Activated CD4-positive, alpha-beta memory T cell treated with anti-CD3 and anti-CD28 coated beads, Interleukin-2, amount 10 ng/mL, durations not matched to agents 7 days and 5 days (primary cell): Measurements from ENCODE around the gene EHD4. TPM values are rescaled to one million over a fixed set of nuclear protein-coding genes. Genes with fewer than 3 reads are reported as not detected.

Source experiments
- CTCF ChIA-PET: fragments of 350-600 bp; sonication (Branson Sonifier 250); formaldehyde crosslinking; loops from one replicate; lab custom pipeline; 2021; ENCODE audit warnings: antibody characterized with exemption, inconsistent platforms; lab: Charles Lee
- POLR2A ChIA-PET: fragments of 350-600 bp; sonication (Branson Sonifier 250); formaldehyde crosslinking; loops from one replicate; lab custom pipeline; 2021; ENCODE audit warnings: antibody characterized with exemption; lab: Charles Lee
- DNase-seq: peaks from one replicate; pipeline ENCODE4 v3.0.0-alpha.2; 2020
- H3K27ac Mint-ChIP-seq: one replicate; pipeline ENCODE4 v1.8.0; 2021; ENCODE audit warnings: mild to moderate bottlenecking, mixed read lengths
- H3K27me3 Mint-ChIP-seq: one replicate; pipeline ENCODE4 v1.8.0; 2021; ENCODE audit warnings: mixed read lengths
- H3K36me3 Mint-ChIP-seq: one replicate; pipeline ENCODE4 v1.8.0; 2021; ENCODE audit warnings: low read depth, mixed read lengths
- H3K4me1 Mint-ChIP-seq: one replicate; pipeline ENCODE4 v1.8.0; 2021; ENCODE audit warnings: mixed read lengths
- H3K4me3 Mint-ChIP-seq: one replicate; pipeline ENCODE4 v1.8.0; 2021; ENCODE audit warnings: mild to moderate bottlenecking, mixed read lengths
- H3K9me3 Mint-ChIP-seq: one replicate; pipeline ENCODE4 v1.8.0; 2021; ENCODE audit warnings: mixed read lengths
- total RNA-seq, 2 experiments: library from RNA; stranded (reverse); gene quantifications; one replicate each; pipeline ENCODE4 v1.2.3, GENCODE V29; 2021

Gene EHD4
- total RNA-seq, 2 experiments from 2014 or later, result 25.0 to 25.3 TPM

GRCh38 chr15:41915255-41915994 lies 56.9 kb downstream of the EHD4 start:
- ChIA-PET CTCF (interaction anchor here (0.9 to 2.1 kb wide), 4 partner anchors 11 to 142 kb away, joined by 3 to 12 read pairs (median 7); partner anchors contain the start of gene MAPKBP1), POLR2A (no interaction called here)
- no peak overlapping the region for H3K27ac Mint-ChIP-seq

GRCh38 chr15:41914411-41914810 lies 57.9 kb downstream of the EHD4 start:
- Mint-ChIP-seq H3K36me3 (peaks cover 42% of the 10 kb centered on the region), H3K27ac (no peak overlapping the region), H3K9me3 (no peaks in the 10 kb centered on the region), H3K4me1 (peaks cover 20% of the 10 kb centered on the region), H3K4me3 (no peak overlapping the region), H3K27me3 (no peaks in the 10 kb centered on the region)
- DNase-seq, result no peak
- CTCF ChIA-PET, result no interaction called here
- POLR2A ChIA-PET, result no interaction called here

More at GRCh38 chr15:41915255-41915994, 56.9 kb downstream of the EHD4 start:
- Mint-ChIP-seq H3K9me3 (no peaks in the 10 kb centered on the region), H3K27me3 (no peaks in the 10 kb centered on the region), H3K4me3 (no peak overlapping the region), H3K4me1 (peaks cover 18% of the 10 kb centered on the region), H3K36me3 (peaks cover 43% of the 10 kb centered on the region)
- no peak for DNase-seq

GRCh38 chr15:41913256-41913655 lies 59.1 kb downstream of the EHD4 start:
- H3K27ac Mint-ChIP-seq, result no peak overlapping the region
- H3K9me3 Mint-ChIP-seq, result no peaks in the 10 kb centered on the region
- peaks cover 17% of the 10 kb centered on the region for H3K4me1 Mint-ChIP-seq
- no peak for DNase-seq
- H3K4me3 Mint-ChIP-seq, result no peak overlapping the region
- no peaks in the 10 kb centered on the region for H3K27me3 Mint-ChIP-seq
- ChIA-PET POLR2A (interaction anchor here (1.6 kb wide), 1 partner anchor 17 kb away, joined by 4 read pairs; no protein-coding TSS in a partner anchor), CTCF (no interaction called here)
- peaks cover 44% of the 10 kb centered on the region for H3K36me3 Mint-ChIP-seq

GRCh38 chr15:41911691-41912345 lies 60.5 kb downstream of the EHD4 start:
- Mint-ChIP-seq H3K4me1 (peaks cover 7% of the 10 kb centered on the region), H3K36me3 (peaks cover 49% of the 10 kb centered on the region), H3K27ac (peak overlapping the region; percentile 14), H3K27me3 (no peaks in the 10 kb centered on the region), H3K9me3 (no peaks in the 10 kb centered on the region), H3K4me3 (no peak overlapping the region)
- DNase-seq, result no peak
- CTCF ChIA-PET, result no interaction called here
- POLR2A ChIA-PET, result interaction anchor here (1.6 kb wide), 1 partner anchor 19 kb away, joined by 4 read pairs; no protein-coding TSS in a partner anchor

- no peak overlapping the region for H3K4me3 Mint-ChIP-seq
- POLR2A ChIA-PET, result no interaction called here
- DNase-seq, result no peak
- H3K36me3 Mint-ChIP-seq, result peaks cover 64% of the 10 kb centered on the region
- CTCF ChIA-PET, result interaction anchor here (10.6 kb wide), 1 partner anchor 136 kb away, joined by 213 read pairs; the partner anchor contains the start of gene MAPKBP1
- no peaks in the 10 kb centered on the region for H3K27me3 Mint-ChIP-seq
- no peak overlapping the region for H3K27ac Mint-ChIP-seq
- peaks cover 11% of the 10 kb centered on the region for H3K4me1 Mint-ChIP-seq
- no peaks in the 10 kb centered on the region for H3K9me3 Mint-ChIP-seq
These were observed 63.5 kb downstream of the EHD4 start for GRCh38 chr15:41908736-41909461.

GRCh38 chr15:41907141-41907540 lies 65.2 kb downstream of the EHD4 start:
- POLR2A ChIA-PET, result interaction anchor here (1.1 to 6.6 kb wide), 2 partner anchors 16 to 134 kb away, joined by 3 to 34 read pairs; partner anchors contain the start of gene MAPKBP1
- no peak for DNase-seq
- Mint-ChIP-seq H3K27me3 (no peaks in the 10 kb centered on the region), H3K27ac (peak overlapping the region; percentile 31), H3K9me3 (no peaks in the 10 kb centered on the region), H3K4me3 (no peak overlapping the region), H3K4me1 (peaks cover 11% of the 10 kb centered on the region), H3K36me3 (peaks cover 62% of the 10 kb centered on the region)
- CTCF ChIA-PET, result interaction anchor here (1.2 to 10.6 kb wide), 3 partner anchors 30 to 134 kb away, joined by 3 to 213 read pairs (median 3); partner anchors contain the start of gene MAPKBP1

- peaks cover 60% of the 10 kb centered on the region for H3K36me3 Mint-ChIP-seq
- no peaks in the 10 kb centered on the region for H3K9me3 Mint-ChIP-seq
- POLR2A ChIA-PET, result interaction anchor here (1.1 to 6.6 kb wide), 2 partner anchors 16 to 134 kb away, joined by 3 to 34 read pairs; partner anchors contain the start of gene MAPKBP1
- peaks cover 11% of the 10 kb centered on the region for H3K4me1 Mint-ChIP-seq
- H3K27me3 Mint-ChIP-seq, result no peaks in the 10 kb centered on the region
- no peak overlapping the region for H3K4me3 Mint-ChIP-seq
- no peak overlapping the region for H3K27ac Mint-ChIP-seq
- DNase-seq, result no peak
- CTCF ChIA-PET, result interaction anchor here (1.2 to 10.6 kb wide), 3 partner anchors 30 to 134 kb away, joined by 3 to 213 read pairs (median 3); partner anchors contain the start of gene MAPKBP1
These were observed 65.7 kb downstream of the EHD4 start for GRCh38 chr15:41906608-41907007.

- no peaks in the 10 kb centered on the region for H3K27me3 Mint-ChIP-seq
- H3K4me1 Mint-ChIP-seq, result peaks cover 13% of the 10 kb centered on the region
- ChIA-PET CTCF (interaction anchor here (0.6 to 10.6 kb wide), 39 partner anchors 10 to 439 kb away, joined by 3 to 213 read pairs (median 5); partner anchors contain the start of gene MAPKBP1), POLR2A (interaction anchor here (0.7 to 6.6 kb wide), 7 partner anchors 10 to 132 kb away, joined by 3 to 34 read pairs (median 4); partner anchors contain the start of gene MAPKBP1)
- DNase-seq, result no peak
- H3K27ac Mint-ChIP-seq, result peak overlapping the region; percentile 35
- peaks cover 64% of the 10 kb centered on the region for H3K36me3 Mint-ChIP-seq
- H3K4me3 Mint-ChIP-seq, result no peak overlapping the region
- H3K9me3 Mint-ChIP-seq, result no peaks in the 10 kb centered on the region
These were observed 67.1 kb downstream of the EHD4 start for GRCh38 chr15:41905036-41905793.

- ChIA-PET CTCF (interaction anchor here (0.6 to 10.6 kb wide), 39 partner anchors 9 to 438 kb away, joined by 3 to 213 read pairs (median 5); partner anchors contain the start of gene MAPKBP1), POLR2A (interaction anchor here (0.7 to 6.6 kb wide), 7 partner anchors 10 to 132 kb away, joined by 3 to 34 read pairs (median 4); partner anchors contain the start of gene MAPKBP1)
- DNase-seq, result peak; percentile 80
- peak overlapping the region; percentile 52 for H3K27ac Mint-ChIP-seq
- no peak overlapping the region for H3K4me3 Mint-ChIP-seq
- H3K4me1 Mint-ChIP-seq, result peaks cover 13% of the 10 kb centered on the region
- H3K9me3 Mint-ChIP-seq, result no peaks in the 10 kb centered on the region
- peaks cover 61% of the 10 kb centered on the region for H3K36me3 Mint-ChIP-seq
- H3K27me3 Mint-ChIP-seq, result no peaks in the 10 kb centered on the region
These were observed 67.8 kb downstream of the EHD4 start for GRCh38 chr15:41904541-41905005.

GRCh38 chr15:41903782-41904181 lies 68.6 kb downstream of the EHD4 start:
- Mint-ChIP-seq H3K9me3 (no peaks in the 10 kb centered on the region), H3K36me3 (peaks cover 58% of the 10 kb centered on the region), H3K4me3 (no peak overlapping the region), H3K27ac (no peak overlapping the region), H3K4me1 (peaks cover 13% of the 10 kb centered on the region), H3K27me3 (no peaks in the 10 kb centered on the region)
- CTCF ChIA-PET, result interaction anchor here (1.1 to 10.6 kb wide), 12 partner anchors 8 to 346 kb away, joined by 3 to 213 read pairs (median 12); partner anchors contain the start of gene MAPKBP1
- DNase-seq, result no peak
- POLR2A ChIA-PET, result interaction anchor here (2.8 to 6.6 kb wide), 3 partner anchors 9 to 131 kb away, joined by 10 to 34 read pairs (median 11); partner anchors contain the start of gene MAPKBP1

- Mint-ChIP-seq H3K9me3 (no peaks in the 10 kb centered on the region), H3K27me3 (no peaks in the 10 kb centered on the region), H3K4me3 (no peak overlapping the region), H3K27ac (no peak overlapping the region), H3K36me3 (peaks cover 45% of the 10 kb centered on the region), H3K4me1 (peaks cover 24% of the 10 kb centered on the region)
- DNase-seq, result no peak
- CTCF ChIA-PET, result interaction anchor here (0.9 to 10.6 kb wide), 5 partner anchors 9 to 298 kb away, joined by 3 to 213 read pairs (median 5); partner anchors contain the start of gene MAPKBP1
- POLR2A ChIA-PET, result interaction anchor here (0.7 to 6.6 kb wide), 3 partner anchors 35 to 129 kb away, joined by 3 to 34 read pairs (median 8); partner anchors contain the start of gene MAPKBP1
These were observed 70.9 kb downstream of the EHD4 start for GRCh38 chr15:41901431-41901830.
